HepG2 (cell line): ENCODE results near the gene BZW1. TPM values are rescaled to one million over a fixed set of nuclear protein-coding genes. Genes with fewer than 3 reads are reported as not detected.

Source experiments
- ATAC-seq: fragments of 200-7000 bp; cut with Tn5 transposase; 3 replicates; pipeline ENCODE4 v1.9.1; 2020; ENCODE audit warnings: mild to moderate bottlenecking, moderate library complexity
- BruUV-seq: library from RNA; stranded (reverse); fragments of 400-500 nt; replicated peaks from 2 replicates; lab custom pipeline; 2021; lab: Mats Ljungman, UMichigan
- CTCF ChIA-PET: fragments of 300-600 bp; formaldehyde crosslinking; extraction: SDS; loops from one replicate; lab custom pipeline; 2021; ENCODE audit warnings: low total read pairs, inconsistent platforms, low intra/inter-chr PET ratio; lab: Yijun Ruan, JAX
- POLR2A ChIA-PET: fragments of 350-600 bp; sonication (Branson Sonifier 250); formaldehyde crosslinking; loops from one replicate; lab custom pipeline; 2020; ENCODE audit warnings: antibody characterized with exemption, inconsistent platforms; lab: Yijun Ruan, JAX
- DNase-seq: peaks from one replicate; pipeline ENCODE4 v3.0.0-alpha.2; 2015; ENCODE audit warnings: low spot score
- FAIRE-seq: peaks from 3 replicates; lab custom pipeline; 2011; peaks lifted over from hg19 to GRCh38; lab: Jason Lieb, UNC
- H2AFZ ChIP-seq: one replicate; pipeline ENCODE4 v1.6.1; 2011; ENCODE audit warnings: low read length, inconsistent platforms
- H3K27ac ChIP-seq: fragments of 300-600 bp; 3 replicates; pipeline ENCODE4 v1.8.0; 2011; ENCODE audit warnings: mixed run types, mild to moderate bottlenecking, mixed read lengths, low read length, inconsistent platforms; ENCODE audit not compliant: insufficient read depth; ENCODE audit errors: extremely low read length
- H3K27me3 ChIP-seq, 2 experiments: fragments of 200-600 bp in 1 of 2; 2 replicates in 1 of 2; 3 replicates in 1 of 2; pipeline versions ENCODE4 v1.6.0 to v1.8.0; 2011; ENCODE audit warnings: low read length in 2 of 2, mild to moderate bottlenecking in 2 of 2, moderate library complexity in 2 of 2, inconsistent platforms in 1 of 2; ENCODE audit not compliant: insufficient read depth in 2 of 2, control insufficient read depth in 1 of 2
- H3K36me3 ChIP-seq, 2 experiments: fragments of 200-600 bp in 1 of 2; replicated peaks in 1 of 2; 2 replicates in 1 of 2; 3 replicates in 1 of 2; pipeline versions ENCODE4 v1.5.1 to v1.8.0; 2011; ENCODE audit warnings: low read length in 2 of 2, inconsistent platforms in 1 of 2; ENCODE audit not compliant: insufficient read depth in 2 of 2, control insufficient read depth in 1 of 2
- H3K4me1 ChIP-seq: 2 replicates; pipeline ENCODE4 v1.5.1; 2012; ENCODE audit warnings: low read length, inconsistent platforms; ENCODE audit not compliant: insufficient read depth
- H3K4me2 ChIP-seq: 2 replicates; pipeline ENCODE4 v1.6.0; 2011; ENCODE audit warnings: low read depth, low read length, inconsistent platforms
- H3K4me3 ChIP-seq, 3 experiments: fragments of 200-600 bp in 1 of 3; sonication (generic), shearing (Covaris generic) in 1 of 3; replicated peaks in 1 of 3; 2 replicates each; pipeline ENCODE4 v1.5.1; 2011 to 2016; ENCODE audit warnings: low read length in 3 of 3, inconsistent platforms in 2 of 3, low read depth in 2 of 3, mild to moderate bottlenecking in 2 of 3, control low read depth in 1 of 3, mixed read lengths in 1 of 3; ENCODE audit not compliant: insufficient read depth in 1 of 3
- H3K79me2 ChIP-seq: one replicate; pipeline ENCODE4 v1.6.1; 2011; ENCODE audit warnings: low read length, inconsistent platforms; ENCODE audit not compliant: insufficient read depth
- H3K9ac ChIP-seq: 2 replicates; pipeline ENCODE4 v1.6.0; 2011; ENCODE audit warnings: mild to moderate bottlenecking, low read depth, low read length, inconsistent platforms; ENCODE audit not compliant: insufficient read depth
- H3K9me3 ChIP-seq: 2 replicates; pipeline ENCODE4 v1.5.1; 2012; ENCODE audit warnings: mild to moderate bottlenecking, low read length
- H4K20me1 ChIP-seq: 2 replicates; pipeline ENCODE4 v1.6.0; 2011; ENCODE audit warnings: inconsistent platforms, mild to moderate bottlenecking, low read length, moderate library complexity; ENCODE audit not compliant: insufficient read depth
- CEBPB ChIP-seq: IDR thresholded peaks from 2 replicates; pipeline ENCODE4 v1.6.1; 2011; ENCODE audit warnings: low read depth, low read length, improper control_type of control experiment, borderline replicate concordance
- CEBPG ChIP-seq: IDR thresholded peaks from 2 replicates; pipeline ENCODE4 v1.6.1; 2016
- ETV5 ChIP-seq: IDR thresholded peaks from 2 replicates; pipeline ENCODE4 v1.6.1; 2018; ENCODE audit warnings: missing biosample characterization, missing genetic modification reagents, inconsistent platforms, borderline replicate concordance
- FOXC1 ChIP-seq: sonication (generic); formaldehyde crosslinking; IDR thresholded peaks from 2 replicates; pipeline ENCODE4 v1.8.0; 2022; ENCODE audit warnings: mild to moderate bottlenecking, missing genetic modification reagents, borderline replicate concordance
- HOXA5 ChIP-seq: sonication (generic); formaldehyde crosslinking; IDR thresholded peaks from 2 replicates; pipeline ENCODE4 v1.4.0; 2020; ENCODE audit warnings: missing genetic modification reagents
- KDM2A ChIP-seq: sonication (generic); formaldehyde crosslinking; IDR thresholded peaks from 2 replicates; pipeline ENCODE4 v1.4.0; 2020; ENCODE audit warnings: low read depth, missing genetic modification reagents, borderline replicate concordance
- KLF6 ChIP-seq: IDR thresholded peaks from 2 replicates; pipeline ENCODE4 v1.8.0; 2016; ENCODE audit warnings: missing biosample characterization, missing genetic modification reagents
- PLRG1 ChIP-seq: fragments of 450-650 bp; conservative IDR thresholded peaks from 2 replicates; pipeline ENCODE4 v1.6.1; 2016
- POLR2AphosphoS5 ChIP-seq: IDR thresholded peaks from 2 replicates; pipeline ENCODE4 v1.6.1; 2012; ENCODE audit warnings: low read depth, low read length
- POLR2G ChIP-seq: fragments of 200-400 bp; formaldehyde crosslinking; IDR thresholded peaks from 2 replicates; pipeline ENCODE4 v1.6.1; 2018; ENCODE audit warnings: mild to moderate bottlenecking, low read depth, low read length, moderate library complexity
- RBM22 ChIP-seq: fragments of 200-400 bp; formaldehyde crosslinking; optimal IDR thresholded peaks from 2 replicates; pipeline ENCODE3; 2017; ENCODE audit warnings: mild to moderate bottlenecking, low read length, moderate library complexity
- ZBTB33 ChIP-seq: sonication (generic); formaldehyde crosslinking; IDR thresholded peaks from 2 replicates; pipeline ENCODE4 v1.4.0; 2020; ENCODE audit warnings: missing genetic modification reagents
- ZNF331 ChIP-seq: sonication (generic); formaldehyde crosslinking; IDR thresholded peaks from 2 replicates; pipeline ENCODE4 v1.4.0; 2020; ENCODE audit warnings: missing genetic modification reagents
- ZNF564 ChIP-seq: sonication (generic); formaldehyde crosslinking; IDR thresholded peaks from 2 replicates; pipeline ENCODE4 v1.8.1; 2023; ENCODE audit warnings: mild to moderate bottlenecking, missing genetic modification reagents
- ZNF747 ChIP-seq: sonication (generic); formaldehyde crosslinking; IDR thresholded peaks from 2 replicates; pipeline ENCODE4 v1.8.1; 2023; ENCODE audit warnings: missing genetic modification reagents, mild to moderate bottlenecking, borderline replicate concordance
- ZNF775 ChIP-seq: sonication (generic); formaldehyde crosslinking; IDR thresholded peaks from 2 replicates; pipeline ENCODE4 v1.4.0; 2020; ENCODE audit warnings: missing genetic modification reagents, mild to moderate bottlenecking, moderate library complexity, borderline replicate concordance
- WGBS: methylation state at CpG from one replicate; pipeline ENCODE4 v1.1.6; 2017; ENCODE audit warnings: low lambda C conversion rate; 5-methylcytosine and 5-hydroxymethylcytosine counted together
- in situ Hi-C: cut with HindIII; loops from 2 replicates; pipeline ENCODE4 v1.10.0; 2017; ENCODE audit warnings: low pct_unique_long_range_greater_than_20kb; ENCODE audit not compliant: extremely low pct_ligation_motif_present
- intact Hi-C: fragments of 100-400 bp; cut with micrococcal nuclease; formaldehyde crosslinking; loops from one replicate; pipeline ENCODE4 v1.10.0; 2022; ENCODE audit not compliant: unreplicated experiment
- polyA plus RNA-seq, 8 experiments: library from polyadenylated mRNA; depleted of rRNA in 3 of 8; stranded (reverse) in 7 of 8; unstranded in 1 of 8; fragments of >200 nt; fragmentation: Illumina TruSeq in 4 of 8; extraction: Trizol in 4 of 8; gene quantifications; 2 replicates each; pipeline versions ENCODE4 v1.2.1 to v1.2.3, GENCODE V29; 2011 to 2016; ENCODE audit warnings: low read depth in 4 of 8, missing spikeins in 1 of 8, mixed read lengths in 1 of 8; ENCODE audit not compliant: insufficient read depth in 1 of 8
- total RNA-seq, 5 experiments: library from RNA; depleted of rRNA; stranded (reverse); fragments of >200 nt; fragmentation: Illumina TruSeq; extraction: Trizol; gene quantifications; 2 replicates each; pipeline ENCODE4 v1.2.3, GENCODE V29; 2016; ENCODE audit warnings: low read depth in 1 of 5
- TF ChIP-seq, protein P1 (sequence below): sonication (generic); formaldehyde crosslinking; IDR thresholded peaks from 2 replicates; pipeline ENCODE4 v1.5.0; 2020; ENCODE audit warnings: mild to moderate bottlenecking, missing genetic modification reagents, borderline replicate concordance

BZW1 gene
- total and polyA plus RNA-seq, 2 of the 13 experiments (the other 11 are each of a cell fraction or from before 2014, with no cell fraction given): 106 to 384 TPM

DNA sequence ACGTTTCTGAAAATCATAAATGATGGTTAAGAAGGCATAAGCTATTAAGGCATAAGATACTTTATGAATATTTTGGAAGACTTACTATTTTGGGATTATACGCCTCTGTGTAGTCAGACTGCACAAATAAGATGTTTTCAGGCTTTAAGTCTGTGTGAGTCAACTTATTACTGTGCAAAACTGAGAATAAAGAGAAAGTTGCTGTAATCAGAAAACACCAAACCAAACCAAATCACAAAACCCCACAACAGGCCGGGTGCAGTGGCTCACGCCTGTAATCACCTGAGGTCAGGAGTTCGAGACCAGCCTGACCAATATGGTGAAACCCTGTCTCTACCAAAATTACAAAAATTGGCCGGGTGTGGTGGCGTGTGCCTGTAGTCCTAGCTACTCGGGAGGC, 45.1 kb downstream of the BZW1 start (continued):
- no peak for TF ChIP-seq ZBTB33 (CRISPR knock-in tag)
- TF ChIP-seq HOXA5: no peak

DNA sequence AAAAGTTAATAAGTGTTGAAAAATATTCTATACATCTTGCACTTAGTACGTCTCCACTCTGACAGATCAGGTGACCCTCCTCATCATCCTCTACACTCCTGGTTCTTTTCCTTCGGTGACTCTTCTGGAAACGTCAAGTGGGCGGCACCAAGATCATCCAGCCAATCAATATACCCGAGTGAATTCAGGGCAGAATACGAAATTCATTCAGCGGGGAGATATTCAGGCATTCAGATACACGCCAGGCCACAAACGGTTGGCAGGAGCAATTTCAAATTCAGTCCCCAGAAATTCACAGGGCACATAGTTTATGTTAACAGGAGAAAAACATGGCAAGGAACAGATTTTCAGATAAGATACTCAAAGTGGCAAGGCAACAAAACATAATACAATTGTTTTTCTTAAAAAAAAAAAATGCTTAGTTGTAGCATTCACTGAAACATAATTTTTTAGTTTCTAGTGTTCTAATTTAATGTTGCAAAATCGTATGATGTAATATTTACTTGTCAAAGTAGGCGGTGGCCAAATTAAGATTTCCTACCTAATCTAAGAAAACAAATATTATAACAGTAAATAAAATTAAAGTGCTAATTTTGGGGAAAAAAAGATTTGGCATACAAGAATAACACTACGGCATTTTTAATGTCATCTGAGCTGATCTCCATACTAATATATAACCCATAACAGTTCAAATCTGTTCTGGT, 48.5 kb downstream of the BZW1 start:
- ChIA-PET CTCF (no interaction called here), POLR2A (interaction anchor here (1.4 to 1.9 kb wide), 2 partner anchors 11 to 15 kb away, joined by 6 to 9 read pairs; no protein-coding TSS in a partner anchor)
- no peak for ATAC-seq
- no peak overlapping the region for H3K9ac ChIP-seq
- no peak for DNase-seq
- H3K27ac ChIP-seq: no peak overlapping the region
- peaks cover 81% of the 10 kb centered on the region for H3K79me2 ChIP-seq
- peaks cover 14 to 56% of the 10 kb centered on the region in 2 experiments for H3K36me3 ChIP-seq
- BruUV-seq: no TSS peak
- WGBS: 88% methylated on average over 12 of the region's 12 CpGs
- H3K4me3 ChIP-seq: peak overlapping the region in 2 of 3 experiments; percentile 67 to 99; a peak in 3 of 6 replicates
- intact Hi-C loops: loop anchor here (5.0 kb wide), 1 partner anchor 33 kb away; no protein-coding TSS in a partner anchor
- in situ Hi-C loops: no loop called here
- no peaks in the 10 kb centered on the region; a peak in 1 of 5 replicates for H3K27me3 ChIP-seq
- FAIRE-seq: no peak
- peaks cover 39% of the 10 kb centered on the region for H3K4me1 ChIP-seq
- no peak overlapping the region for H2AFZ ChIP-seq
- no peaks in the 10 kb centered on the region for H3K9me3 ChIP-seq
- peak overlapping the region; percentile 83 for H3K4me2 ChIP-seq
- peaks cover 73% of the 10 kb centered on the region for H4K20me1 ChIP-seq
- TF ChIP-seq KDM2A (CRISPR knock-in tag): no peak
- TF ChIP-seq POLR2G: peak; percentile 28; the same call in 1 of the 2 replicates
- TF ChIP-seq, protein P1, sequence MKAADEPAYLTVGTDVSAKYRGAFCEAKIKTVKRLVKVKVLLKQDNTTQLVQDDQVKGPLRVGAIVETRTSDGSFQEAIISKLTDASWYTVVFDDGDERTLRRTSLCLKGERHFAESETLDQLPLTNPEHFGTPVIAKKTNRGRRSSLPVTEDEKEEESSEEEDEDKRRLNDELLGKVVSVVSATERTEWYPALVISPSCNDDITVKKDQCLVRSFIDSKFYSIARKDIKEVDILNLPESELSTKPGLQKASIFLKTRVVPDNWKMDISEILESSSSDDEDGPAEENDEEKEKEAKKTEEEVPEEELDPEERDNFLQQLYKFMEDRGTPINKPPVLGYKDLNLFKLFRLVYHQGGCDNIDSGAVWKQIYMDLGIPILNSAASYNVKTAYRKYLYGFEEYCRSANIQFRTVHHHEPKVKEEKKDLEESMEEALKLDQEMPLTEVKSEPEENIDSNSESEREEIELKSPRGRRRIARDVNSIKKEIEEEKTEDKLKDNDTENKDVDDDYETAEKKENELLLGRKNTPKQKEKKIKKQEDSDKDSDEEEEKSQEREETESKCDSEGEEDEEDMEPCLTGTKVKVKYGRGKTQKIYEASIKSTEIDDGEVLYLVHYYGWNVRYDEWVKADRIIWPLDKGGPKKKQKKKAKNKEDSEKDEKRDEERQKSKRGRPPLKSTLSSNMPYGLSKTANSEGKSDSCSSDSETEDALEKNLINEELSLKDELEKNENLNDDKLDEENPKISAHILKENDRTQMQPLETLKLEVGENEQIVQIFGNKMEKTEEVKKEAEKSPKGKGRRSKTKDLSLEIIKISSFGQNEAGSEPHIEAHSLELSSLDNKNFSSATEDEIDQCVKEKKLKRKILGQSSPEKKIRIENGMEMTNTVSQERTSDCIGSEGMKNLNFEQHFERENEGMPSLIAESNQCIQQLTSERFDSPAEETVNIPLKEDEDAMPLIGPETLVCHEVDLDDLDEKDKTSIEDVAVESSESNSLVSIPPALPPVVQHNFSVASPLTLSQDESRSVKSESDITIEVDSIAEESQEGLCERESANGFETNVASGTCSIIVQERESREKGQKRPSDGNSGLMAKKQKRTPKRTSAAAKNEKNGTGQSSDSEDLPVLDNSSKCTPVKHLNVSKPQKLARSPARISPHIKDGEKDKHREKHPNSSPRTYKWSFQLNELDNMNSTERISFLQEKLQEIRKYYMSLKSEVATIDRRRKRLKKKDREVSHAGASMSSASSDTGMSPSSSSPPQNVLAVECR (CRISPR knock-in tag): no peak
- TF ChIP-seq PLRG1: no peak
- TF ChIP-seq POLR2AphosphoS5: 0 out of 2 replicates have a peak, but pooled peaks have one; percentile 10
- no peak for TF ChIP-seq FOXC1 (CRISPR knock-in tag)
- TF ChIP-seq ETV5 (CRISPR knock-in tag): no peak
- TF ChIP-seq RBM22: peak; percentile 77
- no peak for TF ChIP-seq KLF6
- TF ChIP-seq ZNF775 (CRISPR knock-in tag): no peak
- TF ChIP-seq ZNF331 (CRISPR knock-in tag): no peak
- no peak for TF ChIP-seq ZNF564 (CRISPR knock-in tag)
- no peak for TF ChIP-seq CEBPG (CRISPR knock-in tag)
- TF ChIP-seq ZNF747 (CRISPR knock-in tag): no peak
- TF ChIP-seq CEBPB: peak; percentile 48; the same call in 1 of the 2 replicates
